ENCODE results near the gene HS3ST5.

GRCh38 chr6:114297135-114297534 lies 45.7 kb downstream of the HS3ST5 start:
- TF ChIP-seq CTCF (IDR thresholded peaks at IDR 0.05) (no peak), POLR2A (IDR thresholded peaks at IDR 0.05) (no peak)

Measured in thyroid gland (tissue), 4 donors.